HEK293 (cell line): ENCODE data around the gene SUV39H2.
A peak's percentile ranks its signal among the peaks of the same experiment; 100 is the strongest.

ENCODE experiments used
- CTCF ChIA-PET: fragments of 350-600 bp; formaldehyde crosslinking; extraction: SDS; loops from one replicate; lab custom pipeline; 2021; ENCODE audit warnings: antibody characterized with exemption; lab: Yijun Ruan, JAX
- POLR2A ChIA-PET: fragments of 300-600 bp; formaldehyde crosslinking; extraction: SDS; loops from one replicate; lab custom pipeline; 2020; ENCODE audit warnings: antibody characterized with exemption, inconsistent platforms; lab: Yijun Ruan, JAX
- H3K27ac ChIP-seq: fragments of 200-500 bp; sonication (Bioruptor generic); 2 replicates; pipeline ENCODE4 v1.5.1; 2014; ENCODE audit warnings: low read depth, low read length, control low read depth, inconsistent platforms; ENCODE audit errors: extremely low read depth
- H3K36me3 ChIP-seq, 2 experiments: fragments of 200-500 bp in 1 of 2; sonication (Bioruptor generic) in 1 of 2; 1 replicate in 1 of 2; 2 replicates in 1 of 2; pipeline ENCODE4 v1.5.1; 2014 to 2017; ENCODE audit warnings: inconsistent platforms in 2 of 2, low read length in 2 of 2; ENCODE audit not compliant: control insufficient read depth in 2 of 2, insufficient read depth in 1 of 2
- H3K4me1 ChIP-seq: fragments of 200-500 bp; sonication (Bioruptor generic); 2 replicates; pipeline ENCODE4 v1.5.1; 2014; ENCODE audit warnings: mild to moderate bottlenecking, low read length, inconsistent platforms; ENCODE audit not compliant: control insufficient read depth, insufficient read depth
- H3K4me3 ChIP-seq: 2 replicates; pipeline ENCODE4 v1.5.1; 2011; ENCODE audit warnings: low read depth, mild to moderate bottlenecking, control low read depth, low read length, moderate library complexity
- H3K9me3 ChIP-seq: fragments of 200-500 bp; sonication (Bioruptor generic); 2 replicates; pipeline ENCODE4 v1.5.1; 2014; ENCODE audit warnings: low read depth, low read length, inconsistent platforms; ENCODE audit not compliant: control insufficient read depth, insufficient read depth
- HOXA7 ChIP-seq: sonication (generic); formaldehyde crosslinking; IDR thresholded peaks from 2 replicates; pipeline ENCODE4 v1.8.1; 2022; ENCODE audit warnings: missing genetic modification reagents, borderline replicate concordance
- PRDM4 ChIP-seq: fragments of 450-650 bp; formaldehyde crosslinking; IDR thresholded peaks from 2 replicates; pipeline ENCODE4 v1.5.1; 2017; ENCODE audit warnings: missing biosample characterization, missing genetic modification characterization
- SALL2 ChIP-seq: fragments of 450-650 bp; formaldehyde crosslinking; IDR thresholded peaks from 2 replicates; pipeline ENCODE4 v1.5.0; 2017; ENCODE audit warnings: missing biosample characterization, mild to moderate bottlenecking, missing genetic modification characterization, borderline replicate concordance
- SCRT2 ChIP-seq: fragments of 450-650 bp; formaldehyde crosslinking; IDR thresholded peaks from 2 replicates; pipeline ENCODE4 v1.5.1; 2016; ENCODE audit warnings: missing biosample characterization, missing genetic modification characterization
- ZIC2 ChIP-seq: fragments of 450-650 bp; formaldehyde crosslinking; IDR thresholded peaks from 2 replicates; pipeline ENCODE4 v1.5.1; 2016; ENCODE audit warnings: missing biosample characterization, missing genetic modification characterization
- ZNF184 ChIP-seq: fragments of 450-650 bp; IDR thresholded peaks from 2 replicates; pipeline ENCODE4 v1.5.1; 2018; ENCODE audit warnings: missing biosample characterization, mild to moderate bottlenecking, missing genetic modification characterization
- ZNF223 ChIP-seq: fragments of 450-650 bp; formaldehyde crosslinking; IDR thresholded peaks from 2 replicates; pipeline ENCODE4 v1.5.1; 2016; ENCODE audit warnings: missing biosample characterization, missing genetic modification characterization
- ZNF354C ChIP-seq: fragments of 450-650 bp; formaldehyde crosslinking; IDR thresholded peaks from 2 replicates; pipeline ENCODE4 v1.5.1; 2016; ENCODE audit warnings: missing biosample characterization, missing genetic modification characterization, low read depth, borderline replicate concordance
- ZNF48 ChIP-seq: fragments of 450-650 bp; formaldehyde crosslinking; IDR thresholded peaks from 2 replicates; pipeline ENCODE4 v1.5.1; 2016; ENCODE audit warnings: missing biosample characterization, missing genetic modification characterization
- ZNF768 ChIP-seq: fragments of 450-650 bp; formaldehyde crosslinking; IDR thresholded peaks from 2 replicates; pipeline ENCODE4 v1.5.1; 2018; ENCODE audit warnings: missing biosample characterization, mild to moderate bottlenecking, missing genetic modification characterization
- TF ChIP-seq, protein P1 (sequence below): fragments of 450-650 bp; formaldehyde crosslinking; IDR thresholded peaks from 2 replicates; pipeline ENCODE4 v1.5.1; 2016; ENCODE audit warnings: missing biosample characterization, missing genetic modification characterization, borderline replicate concordance

SUV39H2 gene

DNA sequence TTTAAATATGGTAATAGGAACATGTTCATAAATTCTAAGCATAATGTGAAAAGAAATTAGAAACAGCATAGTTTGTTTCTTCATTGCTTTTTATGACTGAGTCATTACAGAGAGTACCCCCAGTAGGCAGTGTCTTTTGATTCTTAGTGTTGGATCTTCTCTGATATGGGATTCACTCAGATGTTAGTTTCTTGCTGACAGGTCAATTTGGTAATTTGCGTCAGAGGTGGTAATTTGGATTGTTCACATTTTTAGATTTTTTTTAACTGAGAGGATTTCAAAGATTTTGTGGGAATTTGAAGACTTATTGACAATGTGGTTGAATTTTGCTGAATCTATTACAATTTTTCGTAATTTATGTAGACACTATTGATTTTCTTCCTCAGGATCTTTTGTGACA lies 38.5 kb upstream of the SUV39H2 start:
- CTCF ChIA-PET = interaction anchor here (1.1 kb wide), 1 partner anchor 303 kb away, joined by 3 read pairs; no protein-coding TSS in a partner anchor
- Histone ChIP-seq H3K4me1 (peaks cover 5% of the 10 kb centered on the region; the same call in 1 of the 2 replicates), H3K4me3 (no peak overlapping the region), H3K9me3 (no peaks in the 10 kb centered on the region), H3K27ac (no peak overlapping the region), H3K36me3 (peaks cover 31 to 51% of the 10 kb centered on the region in 2 experiments)
- POLR2A ChIA-PET = no interaction called here
- TF ChIP-seq, protein P1, sequence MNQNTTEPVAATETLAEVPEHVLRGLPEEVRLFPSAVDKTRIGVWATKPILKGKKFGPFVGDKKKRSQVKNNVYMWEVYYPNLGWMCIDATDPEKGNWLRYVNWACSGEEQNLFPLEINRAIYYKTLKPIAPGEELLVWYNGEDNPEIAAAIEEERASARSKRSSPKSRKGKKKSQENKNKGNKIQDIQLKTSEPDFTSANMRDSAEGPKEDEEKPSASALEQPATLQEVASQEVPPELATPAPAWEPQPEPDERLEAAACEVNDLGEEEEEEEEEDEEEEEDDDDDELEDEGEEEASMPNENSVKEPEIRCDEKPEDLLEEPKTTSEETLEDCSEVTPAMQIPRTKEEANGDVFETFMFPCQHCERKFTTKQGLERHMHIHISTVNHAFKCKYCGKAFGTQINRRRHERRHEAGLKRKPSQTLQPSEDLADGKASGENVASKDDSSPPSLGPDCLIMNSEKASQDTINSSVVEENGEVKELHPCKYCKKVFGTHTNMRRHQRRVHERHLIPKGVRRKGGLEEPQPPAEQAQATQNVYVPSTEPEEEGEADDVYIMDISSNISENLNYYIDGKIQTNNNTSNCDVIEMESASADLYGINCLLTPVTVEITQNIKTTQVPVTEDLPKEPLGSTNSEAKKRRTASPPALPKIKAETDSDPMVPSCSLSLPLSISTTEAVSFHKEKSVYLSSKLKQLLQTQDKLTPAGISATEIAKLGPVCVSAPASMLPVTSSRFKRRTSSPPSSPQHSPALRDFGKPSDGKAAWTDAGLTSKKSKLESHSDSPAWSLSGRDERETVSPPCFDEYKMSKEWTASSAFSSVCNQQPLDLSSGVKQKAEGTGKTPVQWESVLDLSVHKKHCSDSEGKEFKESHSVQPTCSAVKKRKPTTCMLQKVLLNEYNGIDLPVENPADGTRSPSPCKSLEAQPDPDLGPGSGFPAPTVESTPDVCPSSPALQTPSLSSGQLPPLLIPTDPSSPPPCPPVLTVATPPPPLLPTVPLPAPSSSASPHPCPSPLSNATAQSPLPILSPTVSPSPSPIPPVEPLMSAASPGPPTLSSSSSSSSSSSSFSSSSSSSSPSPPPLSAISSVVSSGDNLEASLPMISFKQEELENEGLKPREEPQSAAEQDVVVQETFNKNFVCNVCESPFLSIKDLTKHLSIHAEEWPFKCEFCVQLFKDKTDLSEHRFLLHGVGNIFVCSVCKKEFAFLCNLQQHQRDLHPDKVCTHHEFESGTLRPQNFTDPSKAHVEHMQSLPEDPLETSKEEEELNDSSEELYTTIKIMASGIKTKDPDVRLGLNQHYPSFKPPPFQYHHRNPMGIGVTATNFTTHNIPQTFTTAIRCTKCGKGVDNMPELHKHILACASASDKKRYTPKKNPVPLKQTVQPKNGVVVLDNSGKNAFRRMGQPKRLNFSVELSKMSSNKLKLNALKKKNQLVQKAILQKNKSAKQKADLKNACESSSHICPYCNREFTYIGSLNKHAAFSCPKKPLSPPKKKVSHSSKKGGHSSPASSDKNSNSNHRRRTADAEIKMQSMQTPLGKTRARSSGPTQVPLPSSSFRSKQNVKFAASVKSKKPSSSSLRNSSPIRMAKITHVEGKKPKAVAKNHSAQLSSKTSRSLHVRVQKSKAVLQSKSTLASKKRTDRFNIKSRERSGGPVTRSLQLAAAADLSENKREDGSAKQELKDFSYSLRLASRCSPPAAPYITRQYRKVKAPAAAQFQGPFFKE = no peak
- TF ChIP-seq ZNF768 (tag by site-specific recombination) (no peak), ZNF354C (tag by site-specific recombination) (no peak)

GRCh38 chr10:14843327-14843988 lies 35.2 kb upstream of the SUV39H2 start:
- H3K27ac ChIP-seq = no peak overlapping the region
- H3K4me3 ChIP-seq = no peak overlapping the region
- no peaks in the 10 kb centered on the region for H3K9me3 ChIP-seq
- peaks cover 42 to 71% of the 10 kb centered on the region in 2 experiments for H3K36me3 ChIP-seq
- POLR2A ChIA-PET = interaction anchor here (2.2 kb wide), 1 partner anchor 34 kb away, joined by 6 read pairs; the partner anchor contains the start of gene SUV39H2
- CTCF ChIA-PET = interaction anchor here (0.6 to 0.7 kb wide), 3 partner anchors 66 to 1304 kb away, joined by 3 to 4 read pairs (median 3); no protein-coding TSS in a partner anchor
- H3K4me1 ChIP-seq = no peaks in the 10 kb centered on the region
- peak; percentile 65 for TF ChIP-seq SCRT2 (tag by site-specific recombination)
- TF ChIP-seq ZNF184 (tag by site-specific recombination) = no peak

DNA sequence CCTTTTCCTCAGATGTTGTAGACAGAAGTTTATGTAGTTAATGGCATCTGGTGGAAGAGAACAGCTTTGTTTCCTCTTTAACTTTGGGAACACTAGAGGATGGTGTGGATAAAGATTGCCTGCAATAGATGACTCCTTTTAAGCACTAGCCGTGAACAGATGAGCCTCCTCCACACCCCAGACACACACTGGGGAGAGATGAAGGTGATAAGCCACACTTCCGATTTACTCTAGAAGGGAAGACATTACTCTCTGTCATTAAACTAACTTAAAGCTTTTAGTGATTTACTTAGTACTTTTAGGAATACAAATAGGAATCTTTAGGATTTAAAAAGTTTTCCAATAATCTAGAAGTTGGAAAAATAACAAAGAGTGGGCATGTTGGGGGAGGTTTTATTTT lies 33.7 kb upstream of the SUV39H2 start:
- ChIA-PET POLR2A (interaction anchor here (2.2 kb wide), 1 partner anchor 33 kb away, joined by 6 read pairs; the partner anchor contains the start of gene SUV39H2), CTCF (interaction anchor here (0.6 to 1.0 kb wide), 3 partner anchors 127 to 932 kb away, joined by 3 read pairs; no protein-coding TSS in a partner anchor)
- Histone ChIP-seq H3K4me3 (no peak overlapping the region), H3K4me1 (no peaks in the 10 kb centered on the region), H3K27ac (no peak overlapping the region), H3K9me3 (no peaks in the 10 kb centered on the region), H3K36me3 (peaks cover 44 to 78% of the 10 kb centered on the region in 2 experiments)
- TF ChIP-seq HOXA7 (CRISPR knock-in tag) (no peak), ZNF48 (tag by site-specific recombination) (no peak), PRDM4 (tag by site-specific recombination) (no peak), ZNF223 (tag by site-specific recombination) (no peak), SALL2 (no peak), ZIC2 (tag by site-specific recombination) (no peak)
